Neural progenitor cell (in vitro differentiated cells): ENCODE data around the gene HNRNPM.

Source experiments
- CTCF ChIP-seq: fragments of 200-600 bp; sonication (generic); IDR thresholded peaks from 2 replicates; pipeline ENCODE4 v1.5.1; 2017; ENCODE audit warnings: antibody characterized with exemption, mild to moderate bottlenecking
- EZH2 ChIP-seq: fragments of 200-600 bp; sonication (generic); IDR thresholded peaks from 2 replicates; pipeline ENCODE4 v1.6.1; 2017; ENCODE audit warnings: antibody characterized with exemption, mild to moderate bottlenecking, moderate library complexity
- EZH2phosphoT487 ChIP-seq: fragments of 200-600 bp; sonication (generic); IDR thresholded peaks from 2 replicates; pipeline ENCODE4 v1.6.1; 2017; ENCODE audit warnings: antibody characterized with exemption

- TF ChIP-seq CTCF = no peak
- no peak for TF ChIP-seq EZH2
- no peak for TF ChIP-seq EZH2phosphoT487
Measured at GRCh38 chr19:8504919-8505318, 60.1 kb downstream of the HNRNPM start.
